Ovary (tissue), 3 donors: ENCODE data around the gene LRRC26.

Experiments used
- POLR2A ChIP-seq: fragments of 450-650 bp; IDR thresholded peaks from one replicate; pipeline ENCODE4 v1.6.1; 2017; ENCODE audit warnings: antibody characterized with exemption, mild to moderate bottlenecking, moderate library complexity
- TF ChIP-seq, protein P1 (sequence below), 3 donors: fragments of 450-650 bp in 2 of 3; fragments of 200-600 bp in 1 of 3; IDR thresholded peaks; one replicate each; pipeline versions ENCODE4 v1.5.1 to v1.8.0; 2016 to 2022; ENCODE audit warnings: antibody characterized with exemption in 3 of 3, mild to moderate bottlenecking in 1 of 3
- donor health status: DM: no; HTN: no; CAD: no.

DNA sequence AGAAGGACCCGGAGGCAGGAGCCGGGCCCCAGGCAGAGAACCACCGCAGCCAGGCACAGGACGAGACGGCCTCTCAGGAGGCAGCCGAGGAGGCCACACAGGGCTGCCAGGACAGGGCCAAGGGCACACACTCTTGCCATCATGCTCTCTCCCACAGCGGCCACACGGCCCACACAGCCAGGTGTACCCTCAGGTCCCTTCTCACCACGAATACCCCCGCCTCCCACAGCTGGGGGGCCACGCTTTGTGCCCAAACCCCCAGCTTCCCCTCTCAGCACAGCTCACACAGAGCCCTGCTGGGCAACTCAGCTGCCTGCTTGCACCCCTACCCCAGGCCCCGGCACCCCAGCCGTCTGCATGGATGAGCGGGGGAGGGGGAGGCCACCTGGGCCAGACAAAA is 23.9 kb upstream of the LRRC26 start:
- TF ChIP-seq, protein P1, sequence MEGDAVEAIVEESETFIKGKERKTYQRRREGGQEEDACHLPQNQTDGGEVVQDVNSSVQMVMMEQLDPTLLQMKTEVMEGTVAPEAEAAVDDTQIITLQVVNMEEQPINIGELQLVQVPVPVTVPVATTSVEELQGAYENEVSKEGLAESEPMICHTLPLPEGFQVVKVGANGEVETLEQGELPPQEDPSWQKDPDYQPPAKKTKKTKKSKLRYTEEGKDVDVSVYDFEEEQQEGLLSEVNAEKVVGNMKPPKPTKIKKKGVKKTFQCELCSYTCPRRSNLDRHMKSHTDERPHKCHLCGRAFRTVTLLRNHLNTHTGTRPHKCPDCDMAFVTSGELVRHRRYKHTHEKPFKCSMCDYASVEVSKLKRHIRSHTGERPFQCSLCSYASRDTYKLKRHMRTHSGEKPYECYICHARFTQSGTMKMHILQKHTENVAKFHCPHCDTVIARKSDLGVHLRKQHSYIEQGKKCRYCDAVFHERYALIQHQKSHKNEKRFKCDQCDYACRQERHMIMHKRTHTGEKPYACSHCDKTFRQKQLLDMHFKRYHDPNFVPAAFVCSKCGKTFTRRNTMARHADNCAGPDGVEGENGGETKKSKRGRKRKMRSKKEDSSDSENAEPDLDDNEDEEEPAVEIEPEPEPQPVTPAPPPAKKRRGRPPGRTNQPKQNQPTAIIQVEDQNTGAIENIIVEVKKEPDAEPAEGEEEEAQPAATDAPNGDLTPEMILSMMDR (IDR thresholded peaks at IDR 0.05) = no peak
- no peak for TF ChIP-seq POLR2A
